ENCODE measurements around the gene RGS9BP.

- TF ChIP-seq POLR2A (IDR thresholded peaks at IDR 0.05): no peak
- peak in 1 of 7 experiments; percentile 5 for TF ChIP-seq CTCF (IDR thresholded peaks at IDR 0.05)
Observed at GRCh38 chr19:32676186-32676894, 692 bp downstream of the RGS9BP start.

Data from body of pancreas (tissue), 4 donors.